GM18951 (cell line): ENCODE results near the gene CHM.
"Not testable (repeated sequence)": the region's sequence is repeated elsewhere in the genome, so short reads cannot be mapped to it uniquely, and the experiment has no call there.

Experiments
- POLR2A ChIP-seq: IDR thresholded peaks from 4 replicates; pipeline ENCODE4 v1.6.1; 2011; ENCODE audit warnings: mild to moderate bottlenecking; ENCODE audit not compliant: insufficient read length, insufficient read depth; ENCODE audit errors: extremely low read depth
- in situ Hi-C: fragments of 300-500 bp; cut with MboI; formaldehyde crosslinking; loops from one replicate; pipeline ENCODE4 v1.12.0; 2022; ENCODE audit warnings: low sequenced_read_pairs, mixed read lengths, inconsistent platforms; ENCODE audit not compliant: unreplicated experiment

The CHM gene

GRCh38 chrX:86047174-86047935, at the start of gene CHM:
TSS of gene CHM (minus strand) at chrX:86047558. CDS start at chrX:86047532, 26 bp downstream.
- in situ Hi-C loops, result no loop called here
- peak; percentile 46 for TF ChIP-seq POLR2A

DNA sequence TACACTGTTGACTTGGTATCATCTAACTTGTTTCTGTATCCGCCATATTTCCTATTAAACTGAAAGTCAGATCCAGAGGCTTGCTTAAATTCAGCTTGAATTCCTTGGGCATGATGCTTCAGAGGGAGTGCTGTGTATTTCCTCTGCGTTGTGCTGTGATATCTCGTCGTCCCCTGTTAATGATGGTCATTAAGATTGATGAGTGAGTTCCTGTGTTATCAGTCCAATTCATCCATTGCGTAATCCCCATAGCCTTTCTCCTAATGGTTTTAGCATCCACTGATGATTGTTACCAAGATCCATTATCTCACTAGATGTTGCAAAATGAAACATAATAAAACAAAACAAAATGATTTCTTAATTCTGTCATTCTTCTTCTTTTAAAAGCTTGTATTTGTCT, 31.3 kb upstream of the CHM start:
- in situ Hi-C loops, result no loop called here

GRCh38 chrX:86066998-86067397, 19.6 kb upstream of the CHM start:
- TF ChIP-seq POLR2A, result no peak
- in situ Hi-C loops, result no loop called here

More for the DNA sequence above, 31.3 kb upstream of the CHM start:
- TF ChIP-seq POLR2A, result no peak

DNA sequence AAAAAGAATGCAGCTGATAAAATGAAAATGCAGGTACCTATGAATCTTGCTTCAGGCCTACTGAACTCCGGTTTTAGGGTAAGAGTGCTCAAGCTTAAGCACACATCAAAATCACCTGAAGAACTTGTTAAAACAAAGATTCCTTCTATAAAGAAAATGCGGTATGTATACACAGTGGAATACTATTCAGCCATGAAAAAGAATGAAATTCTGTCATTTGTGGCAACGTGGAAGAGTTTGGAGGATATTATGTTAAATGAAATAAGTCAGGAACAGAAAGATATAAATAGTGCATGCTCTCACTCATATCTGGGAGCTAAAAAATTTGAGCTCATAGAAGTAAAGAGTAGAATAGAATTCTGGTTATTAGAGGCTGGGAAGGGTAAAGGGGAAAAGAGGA, 14.0 kb upstream of the CHM start:
- in situ Hi-C loops, result no loop called here

DNA sequence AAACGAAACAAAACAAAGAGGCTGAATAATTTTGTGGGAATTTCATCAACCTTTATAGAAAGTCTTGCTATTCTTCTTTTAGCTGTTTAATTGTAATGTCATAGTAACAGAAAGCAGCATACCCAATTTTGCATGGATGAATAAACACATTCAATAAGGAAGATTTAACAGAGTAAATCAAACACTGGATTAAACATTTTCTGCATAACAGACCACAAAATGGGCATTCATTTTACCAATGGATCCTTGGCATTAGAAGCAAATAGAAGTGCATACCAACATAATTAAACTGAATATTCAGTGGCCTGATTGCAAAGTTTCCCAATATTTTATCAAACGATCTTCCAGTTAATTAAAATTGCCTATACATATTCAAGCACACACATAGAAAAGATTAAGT, 4.4 kb upstream of the CHM start:
- TF ChIP-seq POLR2A, result no peak
- in situ Hi-C loops, result no loop called here

More for the DNA sequence above, 14.0 kb upstream of the CHM start:
- TF ChIP-seq POLR2A, result no peak

DNA sequence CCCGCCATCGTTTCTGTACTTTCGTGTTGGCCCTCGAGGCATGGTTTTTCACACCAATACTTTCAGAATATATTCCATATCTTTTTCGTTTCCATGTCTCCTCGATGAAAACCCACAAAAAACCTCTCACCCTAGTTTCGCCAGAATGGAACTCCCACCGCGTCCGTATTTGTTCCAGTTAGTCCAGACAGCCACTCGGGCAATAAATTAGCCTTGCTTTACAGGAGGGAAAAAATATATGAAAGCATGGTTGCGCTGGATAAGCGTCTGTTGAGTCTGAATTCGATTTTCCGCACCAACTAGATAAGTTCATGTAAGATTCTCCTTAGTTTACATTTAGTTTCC, 550 bp upstream of the CHM start:
- TF ChIP-seq POLR2A, result no peak
- in situ Hi-C loops, result no loop called here

- TF ChIP-seq POLR2A, result no peak
- in situ Hi-C loops, result no loop called here
Observed at GRCh38 chrX:86044216-86044615, 3.1 kb downstream of the CHM start.

DNA sequence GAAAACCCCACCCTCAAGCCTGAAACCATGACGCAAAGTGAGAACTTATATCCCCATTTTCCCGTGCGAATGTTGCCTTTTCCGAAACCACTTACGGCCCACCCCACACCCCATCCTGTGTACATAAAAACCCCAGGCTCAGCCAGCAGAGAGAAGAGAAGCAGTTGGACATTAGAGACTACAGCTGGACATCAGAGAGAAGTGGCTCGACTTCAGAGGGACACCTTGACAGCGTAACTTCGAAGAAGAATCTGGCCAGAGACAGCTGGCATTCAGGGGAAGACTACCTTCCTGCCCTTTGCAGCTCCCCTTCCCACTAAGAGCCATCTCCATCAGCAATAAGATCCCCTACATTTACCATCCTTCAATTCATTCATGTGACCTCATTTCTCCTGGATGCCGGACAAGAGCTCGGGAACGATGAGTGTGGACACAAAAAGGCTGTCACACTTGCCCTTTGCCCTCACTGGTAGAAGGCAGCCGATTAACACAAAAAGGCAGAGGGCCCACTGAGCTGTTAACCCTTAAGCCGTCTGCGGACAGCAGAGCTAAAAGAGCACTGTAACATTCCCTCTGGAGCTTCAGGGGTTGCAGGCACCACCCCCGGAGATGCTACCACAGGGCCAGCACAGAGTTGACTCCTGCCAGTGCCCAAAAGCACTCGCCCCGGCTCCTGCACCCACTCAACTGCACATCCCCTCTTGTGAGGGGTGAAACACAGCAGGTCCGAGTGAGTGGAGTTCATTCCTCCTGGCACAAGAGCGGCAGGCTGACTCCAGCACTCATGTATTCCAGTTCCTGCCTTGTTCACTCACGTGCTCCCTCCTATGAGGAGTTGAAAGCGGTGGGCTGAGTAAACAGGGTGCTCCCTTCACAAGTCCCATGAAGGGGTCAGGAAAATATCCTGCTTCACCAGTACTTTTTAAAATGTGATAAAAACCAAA, 7.5 kb downstream of the CHM start:
- TF ChIP-seq POLR2A, result no peak
- in situ Hi-C loops, result no loop called here

GRCh38 chrX:86033385-86033784, 14.0 kb downstream of the CHM start:
- in situ Hi-C loops, result no loop called here
- TF ChIP-seq POLR2A, result no peak

DNA sequence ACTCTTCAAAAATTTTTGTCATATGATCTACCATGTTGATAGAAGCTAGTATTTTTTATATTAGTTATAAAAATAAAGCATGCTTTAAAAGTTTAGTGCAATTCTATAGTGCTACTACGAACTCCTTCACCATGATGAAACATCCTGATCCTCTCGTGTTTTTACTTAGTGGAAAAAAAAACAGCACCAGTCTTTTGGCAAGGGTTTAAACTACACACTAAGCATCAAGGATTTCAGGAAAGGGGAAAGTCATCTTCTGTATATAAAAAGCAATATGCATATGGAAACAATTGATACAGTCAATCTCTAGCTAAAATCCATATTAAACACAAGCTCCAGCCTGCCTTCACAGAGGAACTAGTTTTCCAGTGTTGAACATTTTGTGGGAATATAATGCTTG, 18.7 kb downstream of the CHM start:
- no peak for TF ChIP-seq POLR2A
- in situ Hi-C loops, result no loop called here

- in situ Hi-C loops, result no loop called here
- TF ChIP-seq POLR2A, result no peak
Observed at GRCh38 chrX:86023811-86024210, 23.5 kb downstream of the CHM start.

DNA sequence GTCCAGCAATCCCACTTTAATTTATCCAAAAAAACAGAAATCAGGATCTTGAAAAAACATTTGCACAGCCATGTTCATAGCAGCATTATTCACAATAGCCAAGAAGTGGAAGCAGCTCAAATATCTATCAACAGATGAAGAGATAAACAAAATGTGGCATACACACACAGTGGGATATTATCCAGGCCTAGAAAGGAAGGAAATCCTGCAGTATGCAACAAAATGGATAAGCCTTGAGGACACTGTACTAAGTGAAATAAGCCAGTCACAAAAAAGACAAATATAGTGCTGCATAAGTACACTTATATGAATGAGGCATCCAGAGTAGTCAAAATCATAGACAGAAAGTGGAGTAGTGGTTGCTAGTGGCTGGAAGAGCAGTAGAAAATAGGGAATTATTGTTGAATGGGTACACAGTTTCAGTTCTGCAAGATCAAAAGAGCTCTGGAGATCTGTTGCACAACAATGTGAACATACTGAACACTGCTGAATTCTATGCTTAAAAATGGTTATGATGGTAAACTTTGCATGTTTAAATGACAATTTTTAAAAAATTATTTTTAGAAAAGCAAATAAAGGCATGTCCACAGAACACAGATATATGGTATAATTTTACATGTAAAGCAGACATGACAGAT, 25.6 kb downstream of the CHM start:
- in situ Hi-C loops, result no loop called here
- no peak for TF ChIP-seq POLR2A

DNA sequence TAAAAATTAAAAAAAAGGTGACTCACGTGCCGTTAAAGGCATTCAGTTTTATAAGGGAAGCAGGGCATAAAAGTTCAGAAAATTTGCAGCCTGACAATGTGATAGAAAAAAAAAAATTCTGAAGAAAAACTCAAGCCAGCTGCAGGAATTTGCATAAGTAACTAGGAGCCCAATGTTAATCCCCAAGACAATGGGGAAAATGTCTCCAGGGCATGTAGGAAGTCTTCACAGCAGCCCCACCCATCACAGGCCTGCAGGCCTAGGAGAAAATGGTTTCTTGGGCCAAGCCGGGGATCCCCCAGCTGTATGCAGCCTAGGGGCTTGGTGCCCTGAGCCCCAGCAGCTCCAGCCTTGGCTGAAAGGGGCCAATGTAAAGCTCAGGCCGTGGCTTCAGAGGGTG, 31.2 kb downstream of the CHM start:
- TF ChIP-seq POLR2A, result no peak
- in situ Hi-C loops, result no loop called here

DNA sequence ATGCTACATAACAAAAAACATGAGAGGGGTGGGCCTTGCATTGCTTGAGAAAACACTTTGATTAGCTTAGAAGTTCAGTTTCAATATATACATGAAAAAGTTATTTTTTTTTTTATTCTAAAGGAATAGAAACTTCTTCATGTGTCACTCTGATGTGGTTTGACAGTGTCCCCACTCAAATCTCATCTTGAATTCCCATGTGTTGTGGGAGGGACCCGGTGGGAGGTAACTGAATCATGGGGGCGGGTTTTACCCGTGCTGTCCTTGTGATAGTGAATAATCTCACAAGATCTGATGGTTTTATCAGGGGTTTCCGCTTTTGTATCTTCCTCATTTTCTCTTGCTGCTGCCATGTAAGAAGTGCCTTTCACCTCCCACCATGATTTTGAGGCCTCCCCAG, 32.4 kb downstream of the CHM start:
- in situ Hi-C loops, result not testable (repeated sequence)

DNA sequence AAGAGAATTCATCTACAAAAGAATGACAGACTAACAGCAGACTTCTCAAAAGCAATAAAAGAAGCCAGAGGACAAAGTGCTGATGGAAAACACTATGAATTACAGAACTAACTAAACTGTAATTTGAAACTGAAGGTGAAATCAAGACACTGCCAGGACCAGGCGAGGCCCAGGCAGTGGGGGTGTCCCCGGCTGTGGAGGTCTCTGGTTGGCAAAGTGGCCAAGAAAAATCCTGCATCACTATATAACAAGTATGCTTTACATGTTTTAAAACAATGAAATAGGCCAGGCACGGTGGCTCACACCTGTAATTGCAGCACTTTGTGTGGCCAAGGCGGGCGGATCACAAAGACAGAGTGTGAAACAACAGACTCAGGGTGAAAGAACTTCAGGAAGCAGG, 32.9 kb downstream of the CHM start:
- TF ChIP-seq POLR2A, result no peak

More for the DNA sequence above, 32.9 kb downstream of the CHM start:
- in situ Hi-C loops, result no loop called here
